ENCODE data around the gene CGNL1.

CGNL1 gene

GRCh38 chr15:57421110-57421509 lies 44.8 kb downstream of the CGNL1 start:
- DNase-seq (ENCODE audit: low read depth in 4 of 4, low spot score in 1 of 4), result no peak

- DNase-seq (ENCODE audit: low read depth in 4 of 4, low spot score in 1 of 4), result no peak
Measured at GRCh38 chr15:57421551-57421950, 45.2 kb downstream of the CGNL1 start.

- DNase-seq (ENCODE audit: low read depth in 4 of 4, low spot score in 1 of 4), result no peak
Measured at GRCh38 chr15:57422113-57422754, 45.9 kb downstream of the CGNL1 start.

- DNase-seq (ENCODE audit: low read depth in 4 of 4, low spot score in 1 of 4), result no peak
Measured at GRCh38 chr15:57423599-57424140, 47.4 kb downstream of the CGNL1 start.

- no peak for DNase-seq (ENCODE audit: low read depth in 4 of 4, low spot score in 1 of 4)
Measured at GRCh38 chr15:57424628-57425405, 48.5 kb downstream of the CGNL1 start.

- DNase-seq (ENCODE audit: low read depth in 4 of 4, low spot score in 1 of 4), result no peak
Measured at GRCh38 chr15:57425842-57426241, 49.5 kb downstream of the CGNL1 start.

GRCh38 chr15:57427367-57427821 lies 51.1 kb downstream of the CGNL1 start:
- no peak for DNase-seq (ENCODE audit: low read depth in 4 of 4, low spot score in 1 of 4)

GRCh38 chr15:57432141-57432741 lies 55.9 kb downstream of the CGNL1 start:
- DNase-seq (ENCODE audit: low read depth in 4 of 4, low spot score in 1 of 4), result no peak

- no peak for DNase-seq (ENCODE audit: low read depth in 4 of 4, low spot score in 1 of 4)
Measured at GRCh38 chr15:57436166-57436565, 59.9 kb downstream of the CGNL1 start.

- DNase-seq (ENCODE audit: low read depth in 4 of 4, low spot score in 1 of 4), result no peak
Measured at GRCh38 chr15:57436961-57437360, 60.7 kb downstream of the CGNL1 start.

GRCh38 chr15:57437564-57437963 lies 61.3 kb downstream of the CGNL1 start:
- no peak for DNase-seq (ENCODE audit: low read depth in 4 of 4, low spot score in 1 of 4)

- no peak for DNase-seq (ENCODE audit: low read depth in 4 of 4, low spot score in 1 of 4)
Measured at GRCh38 chr15:57438166-57438565, 61.9 kb downstream of the CGNL1 start.

- DNase-seq (ENCODE audit: low read depth in 4 of 4, low spot score in 1 of 4), result no peak
Measured at GRCh38 chr15:57439128-57440027, 63.1 kb downstream of the CGNL1 start.

GRCh38 chr15:57440167-57440566 lies 63.9 kb downstream of the CGNL1 start:
- no peak for DNase-seq (ENCODE audit: low read depth in 4 of 4, low spot score in 1 of 4)

GRCh38 chr15:57440799-57441198 lies 64.5 kb downstream of the CGNL1 start:
- DNase-seq (ENCODE audit: low read depth in 4 of 4, low spot score in 1 of 4), result no peak

GRCh38 chr15:57442335-57442734 lies 66.0 kb downstream of the CGNL1 start:
- DNase-seq (ENCODE audit: low read depth in 4 of 4, low spot score in 1 of 4), result no peak

- no peak for DNase-seq (ENCODE audit: low read depth in 4 of 4, low spot score in 1 of 4)
Measured at GRCh38 chr15:57443486-57443885, 67.2 kb downstream of the CGNL1 start.

- DNase-seq (ENCODE audit: low read depth in 4 of 4, low spot score in 1 of 4), result no peak
Measured at GRCh38 chr15:57444877-57445513, 68.7 kb downstream of the CGNL1 start.

- DNase-seq (ENCODE audit: low read depth in 4 of 4, low spot score in 1 of 4), result no peak
Measured at GRCh38 chr15:57445872-57446271, 69.6 kb downstream of the CGNL1 start.

GRCh38 chr15:57446393-57446792 lies 70.1 kb downstream of the CGNL1 start:
- DNase-seq (ENCODE audit: low read depth in 4 of 4, low spot score in 1 of 4), result no peak
